HG02884 (cell line): ENCODE data around the gene GALNT14.

Experiments
- ATAC-seq: cut with Tn5 transposase; IDR thresholded peaks from one replicate; pipeline ENCODE4 v1.9.1; 2021; ENCODE audit warnings: mild to moderate bottlenecking, moderate library complexity; ENCODE audit not compliant: unreplicated experiment

GALNT14 gene

GRCh38 chr2:31089645-31090044 lies 48.6 kb downstream of the GALNT14 start:
- ATAC-seq: no peak

GRCh38 chr2:31088504-31089195 lies 49.6 kb downstream of the GALNT14 start:
- no peak for ATAC-seq

- ATAC-seq: no peak
Observed at GRCh38 chr2:31087491-31087890, 50.7 kb downstream of the GALNT14 start.

GRCh38 chr2:31086590-31086989 lies 51.6 kb downstream of the GALNT14 start:
- ATAC-seq: no peak

GRCh38 chr2:31083234-31083993 lies 54.8 kb downstream of the GALNT14 start:
- ATAC-seq: no peak

- ATAC-seq: no peak
Observed at GRCh38 chr2:31082002-31082401, 56.2 kb downstream of the GALNT14 start.

- ATAC-seq: no peak
Observed at GRCh38 chr2:31081492-31081891, 56.7 kb downstream of the GALNT14 start.

GRCh38 chr2:31080361-31080760 lies 57.9 kb downstream of the GALNT14 start:
- ATAC-seq: no peak

GRCh38 chr2:31079665-31080064 lies 58.6 kb downstream of the GALNT14 start:
- no peak for ATAC-seq

- ATAC-seq: no peak
Observed at GRCh38 chr2:31078579-31079105, 59.6 kb downstream of the GALNT14 start.

- ATAC-seq: no peak
Observed at GRCh38 chr2:31078011-31078410, 60.2 kb downstream of the GALNT14 start.

GRCh38 chr2:31075941-31076590 lies 62.2 kb downstream of the GALNT14 start:
- no peak for ATAC-seq

- ATAC-seq: no peak
Observed at GRCh38 chr2:31075431-31075830, 62.8 kb downstream of the GALNT14 start.

GRCh38 chr2:31071741-31072140 lies 66.5 kb downstream of the GALNT14 start:
- ATAC-seq: no peak

- no peak for ATAC-seq
Observed at GRCh38 chr2:31070339-31071125, 67.7 kb downstream of the GALNT14 start.

- ATAC-seq: no peak
Observed at GRCh38 chr2:31069643-31070325, 68.5 kb downstream of the GALNT14 start.

GRCh38 chr2:31067259-31067658 lies 71.0 kb downstream of the GALNT14 start:
- ATAC-seq: no peak

GRCh38 chr2:31066551-31066950 lies 71.7 kb downstream of the GALNT14 start:
- ATAC-seq: no peak

GRCh38 chr2:31066086-31066485 lies 72.2 kb downstream of the GALNT14 start:
- ATAC-seq: no peak

GRCh38 chr2:31065356-31065755 lies 72.9 kb downstream of the GALNT14 start:
- ATAC-seq: no peak
